Stimulated activated CD8-positive, alpha-beta memory T cell treated with anti-CD3 and anti-CD28 coated beads, Interleukin-15, amount 100 ng/mL, for 4 hours (primary cell): ENCODE results near the gene ARHGEF12.

Experiments used
- DNase-seq, 2 donors: peaks; one replicate each; pipeline ENCODE4 v3.0.0-alpha.2; 2020; ENCODE audit warnings: low read depth in 2 of 2

ARHGEF12 gene

GRCh38 chr11:120516461-120517389, 180.5 kb downstream of the ARHGEF12 start:
- no peak for DNase-seq

DNA sequence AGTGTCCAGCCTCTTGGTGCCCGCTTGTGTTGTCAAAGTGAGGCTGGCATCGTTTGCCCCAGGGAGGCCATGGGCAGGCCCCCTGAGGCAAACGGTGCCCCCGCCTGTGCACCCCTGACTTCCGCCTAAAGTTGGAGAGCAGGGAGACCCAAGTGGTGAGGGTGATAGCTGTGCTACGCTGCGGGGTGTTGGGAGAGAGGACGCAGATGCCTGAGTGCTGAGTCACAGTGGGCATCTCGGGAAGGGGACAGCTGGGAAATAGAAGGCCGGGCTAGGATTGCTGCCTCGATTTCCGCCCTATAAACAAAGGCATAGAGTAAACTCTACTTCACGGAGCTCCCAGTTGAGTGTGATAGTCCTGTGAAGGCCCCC, 181.2 kb downstream of the ARHGEF12 start:
- no peak for DNase-seq

- DNase-seq, result no peak
Observed at GRCh38 chr11:120517801-120518291, 181.6 kb downstream of the ARHGEF12 start.

- no peak for DNase-seq
Observed at GRCh38 chr11:120518356-120518755, 182.1 kb downstream of the ARHGEF12 start.

- DNase-seq, result no peak
Observed at GRCh38 chr11:120519474-120519873, 183.3 kb downstream of the ARHGEF12 start.

DNA sequence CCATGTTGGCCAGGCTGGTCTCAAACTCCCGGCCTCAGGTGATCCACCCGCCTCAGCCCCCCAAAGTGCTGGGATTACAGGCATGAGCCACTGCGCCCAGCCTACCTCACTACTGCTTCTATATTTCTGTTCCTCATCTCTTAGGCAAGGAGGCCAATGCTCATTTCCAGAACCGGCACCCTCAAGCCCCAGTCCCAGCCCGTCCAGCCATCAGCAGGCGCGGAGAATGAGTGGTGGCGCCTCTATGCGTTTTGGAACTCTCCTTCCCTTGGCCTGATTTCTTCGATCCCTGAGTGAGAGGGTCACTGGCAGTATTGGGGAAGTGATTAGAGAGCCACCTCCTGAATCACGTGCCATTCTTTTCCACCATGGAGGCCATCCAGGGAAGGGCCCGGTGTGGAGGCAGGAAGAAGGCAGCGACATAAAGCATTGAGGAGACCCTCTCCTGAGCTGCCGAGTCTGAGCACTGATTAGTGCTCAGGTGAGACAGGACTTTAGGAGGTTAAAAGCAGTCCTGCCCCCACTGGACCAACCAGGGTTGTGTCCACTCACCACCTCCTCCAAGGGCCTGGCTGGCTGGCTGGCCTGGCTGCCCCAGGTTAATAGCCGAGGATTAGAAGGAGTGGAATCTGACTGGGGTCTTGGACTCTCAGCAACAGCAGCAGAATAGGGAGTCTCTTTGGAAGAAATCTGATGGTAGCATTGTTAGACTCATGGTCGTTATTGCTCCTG, 184.0 kb downstream of the ARHGEF12 start:
- no peak for DNase-seq

DNA sequence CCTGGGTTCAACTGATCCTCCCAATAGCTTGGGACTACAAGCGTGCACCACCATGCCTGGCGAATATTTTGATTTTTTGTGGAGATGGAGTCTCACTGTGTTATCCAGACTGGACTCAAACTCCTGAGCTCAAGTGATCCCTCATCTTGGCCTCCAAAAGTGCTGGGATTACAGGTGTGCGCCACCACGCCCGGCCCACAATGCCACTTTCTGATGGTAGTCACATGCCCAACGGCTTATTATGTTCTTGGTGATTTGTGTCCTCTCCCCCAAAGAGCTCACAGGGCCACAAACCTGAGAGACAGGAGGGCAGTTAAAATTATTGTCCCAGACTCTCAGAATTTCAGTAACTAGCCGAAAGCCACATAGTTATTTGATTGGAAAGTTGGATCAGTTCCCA, 185.0 kb downstream of the ARHGEF12 start:
- DNase-seq, result no peak

GRCh38 chr11:120522021-120522420, 185.8 kb downstream of the ARHGEF12 start:
- DNase-seq, result no peak

DNA sequence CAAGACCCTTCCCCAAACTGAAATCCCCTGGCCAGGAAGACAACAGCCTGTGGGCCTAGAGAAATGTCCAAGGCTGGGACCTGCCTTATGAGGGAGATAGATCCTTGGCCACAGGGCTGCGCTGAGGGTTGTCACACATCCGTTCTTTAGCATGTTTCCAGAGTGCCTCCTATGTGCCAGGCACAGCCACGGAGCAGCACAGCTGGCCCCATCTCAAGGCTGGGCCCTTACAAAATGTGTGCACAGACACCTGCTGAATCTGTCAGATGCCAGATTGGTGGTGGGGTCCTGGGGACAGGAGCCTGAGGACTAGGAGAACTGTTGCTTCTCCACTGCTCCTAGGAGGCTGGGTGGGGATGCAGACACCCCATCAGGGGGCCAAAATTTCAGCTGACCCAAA, 186.5 kb downstream of the ARHGEF12 start:
- DNase-seq, result no peak

DNA sequence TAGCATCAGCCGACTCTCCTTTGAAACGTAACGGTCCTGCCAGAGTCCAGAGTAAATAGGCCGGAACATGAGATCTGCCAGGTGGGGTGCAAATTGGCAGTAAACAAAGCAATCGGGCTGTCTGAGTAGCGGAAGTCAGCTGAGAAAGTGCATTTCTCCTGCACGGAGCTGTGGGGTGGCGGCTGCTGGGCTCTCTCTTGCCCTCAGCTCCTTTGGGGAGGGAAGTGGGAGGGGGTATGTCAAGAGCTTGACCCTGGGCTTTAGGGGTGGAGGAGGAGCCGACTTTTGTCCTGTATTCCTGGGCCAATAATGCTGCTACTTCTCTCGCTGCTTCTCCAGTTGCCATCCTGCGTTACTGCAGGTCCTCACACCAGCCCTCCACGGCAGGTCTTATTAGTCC, 187.0 kb downstream of the ARHGEF12 start:
- no peak for DNase-seq

- DNase-seq, result no peak
Observed at GRCh38 chr11:120524536-120525085, 188.4 kb downstream of the ARHGEF12 start.

DNA sequence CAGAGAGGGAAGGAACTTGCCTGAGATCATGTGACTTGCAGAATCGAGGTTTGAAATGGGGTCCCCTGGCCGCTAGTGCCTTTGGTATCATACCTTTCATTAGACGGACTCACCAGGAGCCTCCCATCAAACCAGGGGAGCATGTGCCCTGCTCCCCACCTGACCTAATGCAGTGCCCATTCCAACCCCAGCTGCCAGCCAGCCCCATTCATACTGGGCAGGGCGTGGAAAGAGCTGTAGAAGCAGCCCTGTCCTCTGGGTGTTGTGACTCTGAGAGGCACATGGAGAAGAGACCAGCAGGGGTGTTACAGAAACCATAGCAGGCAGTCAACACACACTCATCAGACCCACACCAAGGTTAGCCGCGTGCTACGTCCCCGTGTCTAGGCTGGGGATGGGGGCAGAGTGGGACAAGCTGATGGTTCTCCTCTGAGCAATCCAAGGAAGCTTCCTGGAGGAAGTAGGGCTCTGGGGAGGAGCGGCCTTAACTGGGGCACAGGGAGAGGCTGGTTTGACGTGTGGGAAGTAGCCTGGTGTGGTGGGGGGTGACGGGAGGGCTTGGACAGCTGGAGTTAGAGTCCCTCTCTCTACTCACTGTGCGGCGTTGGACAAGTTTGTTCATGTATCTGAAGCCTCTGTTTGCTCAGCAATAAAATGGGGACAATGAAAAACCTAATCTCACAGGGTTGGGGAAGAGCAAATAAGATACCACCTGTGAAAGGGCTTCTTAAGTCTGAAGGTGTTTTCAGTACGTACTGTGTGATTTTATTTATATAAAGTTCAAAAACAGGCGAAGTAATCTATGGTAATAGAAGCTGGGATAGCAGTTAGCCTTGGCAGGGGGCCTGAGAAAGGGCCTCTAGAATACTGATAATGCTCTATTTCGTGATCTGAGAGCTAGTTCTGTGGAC, 189.3 kb downstream of the ARHGEF12 start:
- DNase-seq, result no peak

DNA sequence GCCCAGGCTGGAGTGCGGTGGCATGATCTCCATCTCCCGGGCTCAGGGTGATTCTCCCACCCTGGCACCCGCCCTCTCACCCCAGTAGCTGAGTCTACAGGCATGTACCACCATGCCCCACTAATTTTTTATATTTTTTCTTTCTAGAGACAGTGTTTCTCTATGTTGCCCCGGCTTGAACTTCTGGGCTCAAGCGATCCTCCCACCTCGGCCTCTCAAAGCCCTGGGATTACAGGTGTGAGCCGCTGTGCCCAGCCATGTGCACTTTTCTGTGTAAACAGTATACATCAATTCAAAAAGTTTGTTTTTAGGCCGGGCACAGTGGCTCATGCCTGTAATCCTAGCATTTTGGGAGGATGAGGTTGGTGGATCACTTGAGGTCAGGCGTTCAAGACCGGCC, 190.0 kb downstream of the ARHGEF12 start:
- no peak for DNase-seq

DNA sequence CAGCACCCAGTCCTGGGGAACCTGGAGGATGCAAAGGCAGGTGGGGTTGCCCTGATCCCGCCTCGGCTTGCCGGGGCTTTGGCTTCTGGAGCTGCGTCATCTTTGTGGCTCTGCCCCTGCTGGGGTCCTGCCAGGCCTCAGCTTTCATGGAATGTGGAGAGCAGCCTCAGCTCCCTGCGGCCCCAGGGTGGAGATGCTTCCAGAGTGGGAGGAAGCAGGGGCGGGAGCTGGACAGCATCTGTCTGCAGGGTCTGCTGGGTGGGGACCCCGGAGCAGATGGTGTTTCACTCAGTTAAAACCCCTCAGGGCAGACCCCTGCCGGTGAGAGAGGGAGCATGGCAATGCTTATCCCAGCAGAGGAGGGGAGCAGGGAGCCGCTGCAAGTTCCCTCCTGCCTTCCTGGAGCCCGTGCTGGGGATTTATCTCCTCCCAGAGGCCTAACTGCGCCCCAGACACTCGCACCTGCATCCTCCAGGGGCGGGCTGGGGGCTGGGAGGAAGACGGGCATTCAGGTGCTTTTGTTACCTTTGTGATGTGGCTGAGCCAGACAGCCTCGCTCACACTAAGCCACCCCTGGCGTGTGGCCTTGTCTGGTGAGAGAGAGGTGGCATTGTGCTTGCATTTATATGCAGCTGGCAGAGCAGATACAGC, 191.0 kb downstream of the ARHGEF12 start:
- DNase-seq, result no peak

DNA sequence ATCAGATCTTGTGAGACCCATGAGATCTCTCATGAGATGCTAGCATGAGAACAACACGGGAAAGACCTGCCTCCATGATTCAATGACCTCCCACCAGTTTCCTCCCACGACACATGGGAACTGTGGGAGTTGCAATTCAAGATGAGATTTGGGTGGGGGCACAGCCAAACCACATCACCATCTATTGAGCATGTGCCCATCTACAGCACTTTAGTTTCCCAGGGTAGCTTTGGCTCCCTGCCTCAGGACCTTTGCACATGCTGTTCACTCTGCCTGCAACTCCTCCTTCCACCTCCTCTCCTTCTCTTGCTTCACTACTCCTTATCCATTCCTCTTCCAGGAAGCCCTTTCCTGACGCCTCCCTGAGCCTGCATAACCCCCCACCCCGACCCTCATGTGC, 192.5 kb downstream of the ARHGEF12 start:
- no peak for DNase-seq

- no peak for DNase-seq
Observed at GRCh38 chr11:120529214-120529613, 193.0 kb downstream of the ARHGEF12 start.

- no peak for DNase-seq
Observed at GRCh38 chr11:120529911-120530310, 193.7 kb downstream of the ARHGEF12 start.

DNA sequence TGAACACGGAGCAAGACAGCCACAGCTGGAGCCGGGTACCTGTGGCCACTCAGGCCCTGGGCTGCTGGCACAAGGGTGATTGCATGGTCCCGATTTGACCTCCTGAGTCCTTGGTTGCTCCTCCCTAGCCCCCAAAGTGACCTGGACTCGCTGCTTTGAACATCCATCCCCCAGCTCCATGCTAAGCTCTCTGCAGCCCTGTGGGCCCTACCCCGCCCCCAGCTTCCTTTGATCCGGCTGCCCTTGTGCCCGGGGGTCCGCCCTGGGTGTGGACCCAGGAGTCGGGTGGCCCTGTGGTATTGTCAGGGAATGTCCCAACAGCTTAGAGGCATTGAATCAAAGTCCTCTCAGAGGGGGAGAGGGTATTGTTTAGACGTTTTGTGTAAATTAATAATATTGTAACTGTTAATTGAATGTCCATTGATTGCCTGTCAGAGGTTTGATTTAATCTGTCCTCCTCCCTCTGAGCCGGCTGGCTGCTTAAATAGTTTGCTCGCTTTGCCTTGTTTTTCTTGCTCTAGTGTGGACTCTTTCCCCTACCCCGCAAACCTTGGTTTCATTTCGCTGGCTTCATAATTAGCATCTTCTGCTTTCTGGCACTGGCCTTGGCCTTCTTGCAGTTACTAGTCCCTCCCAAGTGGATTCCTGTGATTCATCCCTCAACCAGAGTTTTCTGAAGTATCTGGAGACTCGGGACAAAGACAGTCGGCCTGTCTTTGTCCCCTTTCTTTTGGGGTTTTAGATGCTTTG, 196.0 kb downstream of the ARHGEF12 start:
- no peak for DNase-seq

DNA sequence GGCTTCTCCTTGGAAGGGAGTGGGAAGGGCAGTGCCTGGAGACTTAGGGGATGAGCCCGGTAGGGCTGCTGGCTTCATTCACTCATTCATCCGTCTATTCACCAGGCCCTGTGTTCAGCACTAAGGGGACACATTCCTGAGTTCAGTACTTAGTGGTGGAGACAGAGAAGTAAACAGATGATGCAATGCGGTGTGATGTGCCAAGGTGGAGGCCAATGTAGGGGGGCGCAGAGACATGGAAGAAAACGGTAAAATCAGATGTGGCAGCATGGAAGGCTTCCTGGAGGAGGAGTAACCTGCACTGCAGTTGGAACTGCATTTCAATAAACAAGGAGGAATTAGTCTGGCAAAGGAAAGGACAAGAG, 196.6 kb downstream of the ARHGEF12 start:
- no peak for DNase-seq

DNA sequence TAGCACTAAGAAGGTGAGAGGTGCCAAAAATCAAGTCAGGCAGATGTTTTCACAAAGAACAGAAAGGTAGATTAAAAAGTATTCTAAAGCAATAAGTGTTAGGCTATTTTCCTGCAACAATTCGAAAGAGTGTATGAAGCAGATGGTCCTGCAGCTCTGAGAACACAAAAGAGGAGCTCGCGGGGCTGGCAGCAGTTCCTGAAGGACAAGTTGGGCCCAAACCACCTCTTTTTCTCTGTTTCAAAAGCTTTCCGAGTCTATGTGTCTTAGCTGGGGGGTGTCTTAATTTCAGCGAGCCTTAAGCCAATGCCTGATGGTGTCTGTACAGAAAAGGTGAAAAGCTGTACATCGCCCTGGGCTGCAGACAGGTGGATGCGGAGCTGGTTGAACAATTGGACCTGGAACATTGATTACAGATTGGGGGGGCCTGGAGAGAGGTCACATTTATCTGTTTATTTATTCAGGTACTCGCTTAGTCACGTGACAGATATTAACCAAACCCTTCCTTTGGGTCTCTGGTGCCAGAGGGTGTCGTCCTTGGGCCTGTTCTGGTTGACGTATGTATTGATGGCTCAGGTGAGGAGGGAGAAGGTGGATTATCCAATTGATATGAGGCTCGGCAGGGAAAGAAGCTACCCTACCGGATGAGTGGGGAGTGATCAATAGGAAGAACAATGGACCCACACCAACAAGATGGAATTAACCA, 200.0 kb downstream of the ARHGEF12 start:
- DNase-seq, result no peak
